GM12878 (cell line): ENCODE measurements around the gene SLC29A1.

ENCODE experiments used
- BHLHE40 ChIP-seq, 2 experiments: fragments of 450-650 bp in 1 of 2; IDR thresholded peaks; 2 replicates each; pipeline ENCODE4 v1.6.1; 2011 to 2017; ENCODE audit warnings: low read depth in 2 of 2, borderline replicate concordance in 1 of 2, improper control_type of control experiment in 1 of 2, low read length in 1 of 2, mild to moderate bottlenecking in 1 of 2
- KDM1A ChIP-seq: fragments of 200-600 bp; sonication (generic); IDR thresholded peaks from 2 replicates; pipeline ENCODE4 v1.6.1; 2016; ENCODE audit warnings: borderline replicate concordance
- NKRF ChIP-seq: fragments of 450-650 bp; conservative IDR thresholded peaks from 2 replicates; pipeline ENCODE4 v1.6.1; 2017; ENCODE audit warnings: mild to moderate bottlenecking, moderate library complexity
- POLR2A ChIP-seq: IDR thresholded peaks from 2 replicates; pipeline ENCODE4 v1.6.1; 2011; ENCODE audit warnings: low read depth, mild to moderate bottlenecking, low read length
- POLR2AphosphoS5 ChIP-seq: IDR thresholded peaks from 2 replicates; pipeline ENCODE4 v1.6.1; 2011; ENCODE audit warnings: mild to moderate bottlenecking, low read length, inconsistent platforms
- SMAD1 ChIP-seq: fragments of 450-650 bp; IDR thresholded peaks from 2 replicates; pipeline ENCODE4 v1.6.1; 2018; ENCODE audit warnings: mild to moderate bottlenecking, low read depth; ENCODE audit not compliant: partially characterized antibody
- STAT3 ChIP-seq: IDR thresholded peaks from 2 replicates; pipeline ENCODE4 v1.6.1; 2011; ENCODE audit warnings: low read depth, low read length, improper control_type of control experiment
- ZBTB11 ChIP-seq: fragments of 450-650 bp; formaldehyde crosslinking; IDR thresholded peaks from 2 replicates; pipeline ENCODE4 v1.5.0; 2022; ENCODE audit warnings: mild to moderate bottlenecking, missing genetic modification characterization
- ZNF274 ChIP-seq: IDR thresholded peaks from one replicate; pipeline ENCODE4 v1.8.0; 2011; ENCODE audit not compliant: insufficient read length, insufficient read depth
- TF ChIP-seq, protein P1 (sequence below), 3 experiments: IDR thresholded peaks in 2 of 3; conservative IDR thresholded peaks in 1 of 3; 2 replicates each; pipeline ENCODE4 v1.5.1; 2011; ENCODE audit warnings: low read depth in 3 of 3, low read length in 3 of 3, mild to moderate bottlenecking in 3 of 3, control low read depth in 2 of 3, moderate library complexity in 2 of 3, inconsistent platforms in 1 of 3, mixed read lengths in 1 of 3; ENCODE audit not compliant: control insufficient read depth in 2 of 3, insufficient read depth in 1 of 3; ENCODE audit errors: extremely low read depth in 1 of 3
- TF ChIP-seq, protein P2 (sequence below): fragments of 450-650 bp; IDR thresholded peaks from 2 replicates; pipeline ENCODE4 v1.6.1; 2014; ENCODE audit warnings: mild to moderate bottlenecking

GRCh38 chr6:44269921-44270525, 46.6 kb downstream of the SLC29A1 start, which contains the start of gene TMEM151B:
- TF ChIP-seq NKRF (no peak), ZBTB11 (CRISPR knock-in tag) (no peak), KDM1A (no peak), POLR2AphosphoS5 (no peak), SMAD1 (no peak), ZNF274 (no peak), POLR2A (no peak), STAT3 (no peak), BHLHE40 (IDR thresholded peaks at IDR 0.05; ENCODE audit: borderline replicate concordance in 1 of 2, low read depth in 2 of 2, low read length in 1 of 2) (no peak)
- TF ChIP-seq, protein P1, sequence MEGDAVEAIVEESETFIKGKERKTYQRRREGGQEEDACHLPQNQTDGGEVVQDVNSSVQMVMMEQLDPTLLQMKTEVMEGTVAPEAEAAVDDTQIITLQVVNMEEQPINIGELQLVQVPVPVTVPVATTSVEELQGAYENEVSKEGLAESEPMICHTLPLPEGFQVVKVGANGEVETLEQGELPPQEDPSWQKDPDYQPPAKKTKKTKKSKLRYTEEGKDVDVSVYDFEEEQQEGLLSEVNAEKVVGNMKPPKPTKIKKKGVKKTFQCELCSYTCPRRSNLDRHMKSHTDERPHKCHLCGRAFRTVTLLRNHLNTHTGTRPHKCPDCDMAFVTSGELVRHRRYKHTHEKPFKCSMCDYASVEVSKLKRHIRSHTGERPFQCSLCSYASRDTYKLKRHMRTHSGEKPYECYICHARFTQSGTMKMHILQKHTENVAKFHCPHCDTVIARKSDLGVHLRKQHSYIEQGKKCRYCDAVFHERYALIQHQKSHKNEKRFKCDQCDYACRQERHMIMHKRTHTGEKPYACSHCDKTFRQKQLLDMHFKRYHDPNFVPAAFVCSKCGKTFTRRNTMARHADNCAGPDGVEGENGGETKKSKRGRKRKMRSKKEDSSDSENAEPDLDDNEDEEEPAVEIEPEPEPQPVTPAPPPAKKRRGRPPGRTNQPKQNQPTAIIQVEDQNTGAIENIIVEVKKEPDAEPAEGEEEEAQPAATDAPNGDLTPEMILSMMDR (IDR thresholded peaks at IDR 0.05 in 2 of 3, conservative IDR thresholded peaks at IDR 0.05 in 1 of 3; ENCODE audit: control insufficient read depth in 2 of 3, extremely low read depth in 1 of 3, insufficient read depth in 1 of 3, low read depth in 3 of 3, low read length in 3 of 3), result no peak
- TF ChIP-seq, protein P2, sequence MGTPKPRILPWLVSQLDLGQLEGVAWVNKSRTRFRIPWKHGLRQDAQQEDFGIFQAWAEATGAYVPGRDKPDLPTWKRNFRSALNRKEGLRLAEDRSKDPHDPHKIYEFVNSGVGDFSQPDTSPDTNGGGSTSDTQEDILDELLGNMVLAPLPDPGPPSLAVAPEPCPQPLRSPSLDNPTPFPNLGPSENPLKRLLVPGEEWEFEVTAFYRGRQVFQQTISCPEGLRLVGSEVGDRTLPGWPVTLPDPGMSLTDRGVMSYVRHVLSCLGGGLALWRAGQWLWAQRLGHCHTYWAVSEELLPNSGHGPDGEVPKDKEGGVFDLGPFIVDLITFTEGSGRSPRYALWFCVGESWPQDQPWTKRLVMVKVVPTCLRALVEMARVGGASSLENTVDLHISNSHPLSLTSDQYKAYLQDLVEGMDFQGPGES, result no peak
